ENCODE results near the gene AMIGO3.

Gene AMIGO3

DNA sequence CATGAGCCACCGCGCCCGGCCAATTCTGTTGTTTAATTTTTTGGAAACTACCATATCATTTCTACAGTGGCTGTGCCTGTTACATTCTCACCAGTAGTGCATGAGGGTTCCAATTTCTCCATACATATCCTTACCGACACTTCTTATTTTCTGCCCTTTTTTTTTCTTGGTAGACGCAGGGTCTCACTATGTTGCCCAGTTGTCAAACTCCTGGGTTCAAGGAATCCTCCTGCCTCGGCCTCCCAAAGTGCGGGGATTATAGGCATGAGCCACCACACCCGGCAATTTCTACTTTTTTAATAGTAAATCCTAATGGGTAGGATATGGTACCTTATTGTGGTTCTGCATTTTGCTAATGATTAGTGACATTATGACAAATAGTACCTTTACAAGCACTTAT, 9.6 kb downstream of the AMIGO3 start:
- Histone ChIP-seq H3K36me3 (ENCODE audit: control insufficient read depth in 2 of 2, insufficient read depth in 1 of 2, low read length in 2 of 2) (peaks cover 0 to 52% of the 10 kb centered on the region in 2 experiments; a peak in 2 of 3 replicates), H3K4me3 (ENCODE audit: low read depth, low read length) (no peak overlapping the region), H3K9me3 (ENCODE audit: control insufficient read depth, insufficient read depth, low read depth, low read length) (no peaks in the 10 kb centered on the region), H3K27ac (ENCODE audit: extremely low read depth, low read depth, low read length) (no peak overlapping the region), H3K4me1 (ENCODE audit: control insufficient read depth, insufficient read depth, low read length) (no peaks in the 10 kb centered on the region)
- POLR2A ChIA-PET: no interaction called here
- no peak for TF ChIP-seq ZNF670 (tag by site-specific recombination; IDR thresholded peaks at IDR 0.05; ENCODE audit: low read depth)
- 0 out of 2 replicates have a peak, but pooled peaks have one; percentile 26 for TF ChIP-seq ZNF121 (tag by site-specific recombination; IDR thresholded peaks at IDR 0.05)
- CTCF ChIA-PET: no interaction called here

DNA sequence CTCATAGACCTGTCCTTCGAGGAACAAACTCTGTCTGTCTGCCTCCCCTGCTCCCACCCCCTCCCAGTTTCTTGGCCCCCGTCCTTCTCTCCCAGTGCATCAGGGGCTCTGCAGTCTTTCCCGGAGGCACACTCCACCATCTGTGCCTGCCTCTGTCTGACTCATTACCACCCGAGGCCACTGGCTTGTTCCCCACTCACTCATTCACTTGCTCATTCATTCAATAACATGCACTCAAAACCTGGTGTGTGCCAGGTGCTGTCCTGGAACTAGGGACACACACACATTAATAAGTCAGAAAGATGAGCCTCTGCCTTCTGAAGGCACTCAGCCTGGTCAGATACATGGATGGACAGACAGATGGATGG, 12.4 kb downstream of the AMIGO3 start:
- no peak overlapping the region for H3K27ac ChIP-seq (ENCODE audit: extremely low read depth, low read depth, low read length)
- peaks cover 0 to 56% of the 10 kb centered on the region in 2 experiments; a peak in 2 of 3 replicates for H3K36me3 ChIP-seq (ENCODE audit: control insufficient read depth in 2 of 2, insufficient read depth in 1 of 2, low read length in 2 of 2)
- ChIA-PET CTCF (interaction anchor here (0.6 kb wide), 1 partner anchor 11 kb away, joined by 3 read pairs; no protein-coding TSS in a partner anchor), POLR2A (no interaction called here)
- H3K9me3 ChIP-seq (ENCODE audit: control insufficient read depth, insufficient read depth, low read depth, low read length): no peaks in the 10 kb centered on the region
- TF ChIP-seq ZNF544 (tag by site-specific recombination; IDR thresholded peaks at IDR 0.05): no peak
- TF ChIP-seq ZNF529 (tag by site-specific recombination; IDR thresholded peaks at IDR 0.05; ENCODE audit: insufficient replicate concordance): no peak
- no peak for TF ChIP-seq ZNF560 (tag by site-specific recombination; IDR thresholded peaks at IDR 0.05; ENCODE audit: borderline replicate concordance)
- TF ChIP-seq ZNF596 (tag by site-specific recombination; IDR thresholded peaks at IDR 0.05): no peak
- TF ChIP-seq, protein P1, sequence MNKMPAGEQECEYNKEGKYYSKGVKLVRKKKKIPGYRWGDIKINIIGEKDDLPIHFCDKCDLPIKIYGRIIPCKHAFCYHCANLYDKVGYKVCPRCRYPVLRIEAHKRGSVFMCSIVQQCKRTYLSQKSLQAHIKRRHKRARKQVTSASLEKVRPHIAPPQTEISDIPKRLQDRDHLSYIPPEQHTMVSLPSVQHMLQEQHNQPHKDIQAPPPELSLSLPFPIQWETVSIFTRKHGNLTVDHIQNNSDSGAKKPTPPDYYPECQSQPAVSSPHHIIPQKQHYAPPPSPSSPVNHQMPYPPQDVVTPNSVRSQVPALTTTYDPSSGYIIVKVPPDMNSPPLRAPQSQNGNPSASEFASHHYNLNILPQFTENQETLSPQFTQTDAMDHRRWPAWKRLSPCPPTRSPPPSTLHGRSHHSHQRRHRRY (tag by site-specific recombination; IDR thresholded peaks at IDR 0.05): no peak
- TF ChIP-seq, protein P2, sequence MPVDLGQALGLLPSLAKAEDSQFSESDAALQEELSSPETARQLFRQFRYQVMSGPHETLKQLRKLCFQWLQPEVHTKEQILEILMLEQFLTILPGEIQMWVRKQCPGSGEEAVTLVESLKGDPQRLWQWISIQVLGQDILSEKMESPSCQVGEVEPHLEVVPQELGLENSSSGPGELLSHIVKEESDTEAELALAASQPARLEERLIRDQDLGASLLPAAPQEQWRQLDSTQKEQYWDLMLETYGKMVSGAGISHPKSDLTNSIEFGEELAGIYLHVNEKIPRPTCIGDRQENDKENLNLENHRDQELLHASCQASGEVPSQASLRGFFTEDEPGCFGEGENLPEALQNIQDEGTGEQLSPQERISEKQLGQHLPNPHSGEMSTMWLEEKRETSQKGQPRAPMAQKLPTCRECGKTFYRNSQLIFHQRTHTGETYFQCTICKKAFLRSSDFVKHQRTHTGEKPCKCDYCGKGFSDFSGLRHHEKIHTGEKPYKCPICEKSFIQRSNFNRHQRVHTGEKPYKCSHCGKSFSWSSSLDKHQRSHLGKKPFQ (tag by site-specific recombination; IDR thresholded peaks at IDR 0.05): no peak
- no peak for TF ChIP-seq ZNF837 (tag by site-specific recombination; IDR thresholded peaks at IDR 0.05)
- TF ChIP-seq ZNF302 (tag by site-specific recombination; IDR thresholded peaks at IDR 0.05; ENCODE audit: low read depth): no peak
- TF ChIP-seq MYNN (tag by site-specific recombination; IDR thresholded peaks at IDR 0.05; ENCODE audit: borderline replicate concordance): no peak
- no peak for TF ChIP-seq ZNF549 (tag by site-specific recombination; IDR thresholded peaks at IDR 0.05)
- TF ChIP-seq MEIS1 (CRISPR knock-in tag; IDR thresholded peaks at IDR 0.05; ENCODE audit: borderline replicate concordance): no peak
- no peak for TF ChIP-seq ZNF394 (tag by site-specific recombination; IDR thresholded peaks at IDR 0.05; ENCODE audit: borderline replicate concordance)
- TF ChIP-seq ZNF660 (tag by site-specific recombination; IDR thresholded peaks at IDR 0.05): no peak
- no peak for TF ChIP-seq OVOL3 (tag by site-specific recombination; IDR thresholded peaks at IDR 0.05)
- TF ChIP-seq ZNF792 (tag by site-specific recombination; IDR thresholded peaks at IDR 0.05): no peak
- no peak for TF ChIP-seq ZNF114 (tag by site-specific recombination; IDR thresholded peaks at IDR 0.05)
- no peaks in the 10 kb centered on the region for H3K4me1 ChIP-seq (ENCODE audit: control insufficient read depth, insufficient read depth, low read length)
- no peak overlapping the region for H3K4me3 ChIP-seq (ENCODE audit: low read depth, low read length)

DNA sequence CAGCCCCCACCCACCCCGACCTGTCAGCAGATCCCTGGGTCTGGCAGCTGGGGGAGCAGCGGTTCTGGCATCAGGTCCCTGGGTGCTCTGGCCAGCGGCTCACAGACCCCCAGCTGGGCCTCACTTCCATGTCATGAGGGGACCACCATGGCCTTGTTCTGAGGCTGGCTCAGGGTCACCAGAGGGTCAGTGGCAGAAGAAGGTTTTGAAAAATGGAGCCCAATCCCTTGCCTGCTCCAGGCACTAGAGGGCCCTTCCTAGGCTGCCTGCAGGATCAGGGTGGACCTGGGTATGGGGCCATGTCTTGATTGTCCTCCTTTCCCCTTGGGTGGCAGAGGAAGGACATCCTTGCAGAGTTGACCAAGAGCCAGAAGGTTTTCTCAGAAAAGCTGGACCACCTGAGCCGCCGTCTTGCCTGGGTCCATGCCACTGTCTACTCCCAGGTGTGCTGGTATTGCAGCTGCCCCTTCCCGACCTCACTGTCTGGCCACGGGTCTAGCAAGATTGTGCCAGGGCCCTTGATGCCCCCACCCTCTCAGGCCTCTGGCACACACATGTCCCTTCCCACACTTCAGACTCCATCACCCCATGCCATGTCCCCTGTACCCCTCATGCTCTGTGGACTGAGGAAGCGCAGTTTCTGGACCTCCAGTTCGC, 12.9 kb downstream of the AMIGO3 start:
- peaks cover 0 to 61% of the 10 kb centered on the region in 2 experiments; a peak in 2 of 3 replicates for H3K36me3 ChIP-seq (ENCODE audit: control insufficient read depth in 2 of 2, insufficient read depth in 1 of 2, low read length in 2 of 2)
- ChIA-PET CTCF (interaction anchor here (0.6 kb wide), 1 partner anchor 11 kb away, joined by 3 read pairs; no protein-coding TSS in a partner anchor), POLR2A (no interaction called here)
- no peak overlapping the region for H3K4me3 ChIP-seq (ENCODE audit: low read depth, low read length)
- no peak overlapping the region for H3K27ac ChIP-seq (ENCODE audit: extremely low read depth, low read depth, low read length)
- H3K9me3 ChIP-seq (ENCODE audit: control insufficient read depth, insufficient read depth, low read depth, low read length): no peaks in the 10 kb centered on the region
- no peaks in the 10 kb centered on the region for H3K4me1 ChIP-seq (ENCODE audit: control insufficient read depth, insufficient read depth, low read length)
- TF ChIP-seq, protein P3, sequence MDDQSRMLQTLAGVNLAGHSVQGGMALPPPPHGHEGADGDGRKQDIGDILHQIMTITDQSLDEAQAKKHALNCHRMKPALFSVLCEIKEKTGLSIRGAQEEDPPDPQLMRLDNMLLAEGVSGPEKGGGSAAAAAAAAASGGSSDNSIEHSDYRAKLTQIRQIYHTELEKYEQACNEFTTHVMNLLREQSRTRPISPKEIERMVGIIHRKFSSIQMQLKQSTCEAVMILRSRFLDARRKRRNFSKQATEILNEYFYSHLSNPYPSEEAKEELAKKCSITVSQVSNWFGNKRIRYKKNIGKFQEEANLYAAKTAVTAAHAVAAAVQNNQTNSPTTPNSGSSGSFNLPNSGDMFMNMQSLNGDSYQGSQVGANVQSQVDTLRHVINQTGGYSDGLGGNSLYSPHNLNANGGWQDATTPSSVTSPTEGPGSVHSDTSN (CRISPR knock-in tag; IDR thresholded peaks at IDR 0.05): no peak
- TF ChIP-seq ZBTB20 (tag by site-specific recombination; IDR thresholded peaks at IDR 0.05): no peak
- no peak for TF ChIP-seq ZNF211 (tag by site-specific recombination; IDR thresholded peaks at IDR 0.05; ENCODE audit: low read depth)
- TF ChIP-seq, protein P4, sequence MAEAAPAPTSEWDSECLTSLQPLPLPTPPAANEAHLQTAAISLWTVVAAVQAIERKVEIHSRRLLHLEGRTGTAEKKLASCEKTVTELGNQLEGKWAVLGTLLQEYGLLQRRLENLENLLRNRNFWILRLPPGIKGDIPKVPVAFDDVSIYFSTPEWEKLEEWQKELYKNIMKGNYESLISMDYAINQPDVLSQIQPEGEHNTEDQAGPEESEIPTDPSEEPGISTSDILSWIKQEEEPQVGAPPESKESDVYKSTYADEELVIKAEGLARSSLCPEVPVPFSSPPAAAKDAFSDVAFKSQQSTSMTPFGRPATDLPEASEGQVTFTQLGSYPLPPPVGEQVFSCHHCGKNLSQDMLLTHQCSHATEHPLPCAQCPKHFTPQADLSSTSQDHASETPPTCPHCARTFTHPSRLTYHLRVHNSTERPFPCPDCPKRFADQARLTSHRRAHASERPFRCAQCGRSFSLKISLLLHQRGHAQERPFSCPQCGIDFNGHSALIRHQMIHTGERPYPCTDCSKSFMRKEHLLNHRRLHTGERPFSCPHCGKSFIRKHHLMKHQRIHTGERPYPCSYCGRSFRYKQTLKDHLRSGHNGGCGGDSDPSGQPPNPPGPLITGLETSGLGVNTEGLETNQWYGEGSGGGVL (tag by site-specific recombination; IDR thresholded peaks at IDR 0.05): no peak
- no peak for TF ChIP-seq ZNF548 (tag by site-specific recombination; IDR thresholded peaks at IDR 0.05)
- no peak for TF ChIP-seq ZNF146 (tag by site-specific recombination; IDR thresholded peaks at IDR 0.05)
- TF ChIP-seq ZNF292 (tag by site-specific recombination; IDR thresholded peaks at IDR 0.05; ENCODE audit: borderline replicate concordance, low read depth): no peak
- TF ChIP-seq, protein P5, sequence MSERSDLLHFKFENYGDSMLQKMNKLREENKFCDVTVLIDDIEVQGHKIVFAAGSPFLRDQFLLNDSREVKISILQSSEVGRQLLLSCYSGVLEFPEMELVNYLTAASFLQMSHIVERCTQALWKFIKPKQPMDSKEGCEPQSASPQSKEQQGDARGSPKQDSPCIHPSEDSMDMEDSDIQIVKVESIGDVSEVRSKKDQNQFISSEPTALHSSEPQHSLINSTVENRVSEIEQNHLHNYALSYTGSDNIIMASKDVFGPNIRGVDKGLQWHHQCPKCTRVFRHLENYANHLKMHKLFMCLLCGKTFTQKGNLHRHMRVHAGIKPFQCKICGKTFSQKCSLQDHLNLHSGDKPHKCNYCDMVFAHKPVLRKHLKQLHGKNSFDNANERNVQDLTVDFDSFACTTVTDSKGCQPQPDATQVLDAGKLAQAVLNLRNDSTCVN (tag by site-specific recombination; optimal IDR thresholded peaks at IDR 0.05): no peak

Data from HEK293 (cell line).